RPMI7951 (cell line): Measurements from ENCODE around the gene UBE2I. TPM values are rescaled to one million over a fixed set of nuclear protein-coding genes. Genes with fewer than 3 reads are reported as not detected.
A peak's percentile ranks its signal among the peaks of the same experiment; 100 is the strongest.
"Not testable (repeated sequence)": the region's sequence is repeated elsewhere in the genome, so short reads cannot be mapped to it uniquely, and the experiment has no call there.

Experiments
- DNase-seq: peaks from one replicate; pipeline ENCODE4 v3.0.0-alpha.2; 2012; ENCODE audit warnings: low read depth
- total RNA-seq: library from RNA; depleted of rRNA; stranded (reverse); fragments of >200 nt; shearing (Covaris generic); gene quantifications from 2 replicates; pipeline ENCODE4 v1.2.3, GENCODE V29; 2014; rRNA removed

Gene UBE2I
- 50.4 and 53.6 TPM in 2 replicates for total RNA-seq

DNA sequence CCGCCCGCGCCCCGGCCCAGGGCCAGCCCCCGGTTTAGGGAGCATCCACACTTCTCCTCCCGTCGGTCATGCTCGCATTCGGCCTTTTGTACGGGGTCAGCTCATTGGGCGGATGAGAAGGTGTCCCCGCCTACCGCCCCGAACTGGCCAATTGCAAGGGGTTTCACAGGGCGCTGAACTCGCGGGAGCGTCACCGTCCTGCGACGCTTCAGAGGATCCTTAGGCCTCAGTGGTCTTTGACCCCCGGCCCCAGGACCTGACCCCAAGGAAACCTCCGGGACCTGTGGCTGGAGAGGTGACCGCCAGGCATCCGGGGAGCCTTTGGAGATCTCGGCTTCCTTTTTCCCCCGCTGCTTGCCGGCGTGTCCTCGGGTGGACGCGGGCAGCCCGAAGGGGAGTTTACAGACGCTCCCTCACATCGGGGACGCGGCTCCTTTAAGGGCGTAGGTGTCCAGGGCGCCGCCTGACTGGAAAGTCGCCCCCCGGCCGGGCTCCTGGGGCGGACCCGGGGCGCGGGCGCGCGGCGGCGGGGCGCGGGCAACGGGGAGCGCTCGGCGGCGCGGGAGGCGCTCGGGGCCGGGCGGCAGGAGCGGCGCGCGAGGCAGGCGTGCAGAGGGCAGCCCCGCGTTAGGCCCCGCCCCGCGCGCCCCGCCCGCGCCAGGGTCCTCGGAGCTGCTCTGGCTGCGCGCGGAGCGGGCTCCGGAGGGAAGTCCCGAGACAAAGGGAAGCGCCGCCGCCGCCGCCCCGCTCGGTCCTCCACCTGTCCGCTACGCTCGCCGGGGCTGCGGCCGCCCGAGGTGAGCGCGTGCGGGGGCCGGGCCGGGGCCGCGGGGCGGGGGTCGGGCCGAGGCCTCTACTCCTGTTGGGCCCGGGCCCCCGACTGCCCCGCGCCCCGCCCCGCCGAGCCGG, at the start of gene UBE2I:
UBE2I (plus strand) TSS at position 660 of the 909 bp plus-strand sequence. CDS start 4,395 bp downstream, outside the sequence.
- peak; percentile 95 for DNase-seq

DNA sequence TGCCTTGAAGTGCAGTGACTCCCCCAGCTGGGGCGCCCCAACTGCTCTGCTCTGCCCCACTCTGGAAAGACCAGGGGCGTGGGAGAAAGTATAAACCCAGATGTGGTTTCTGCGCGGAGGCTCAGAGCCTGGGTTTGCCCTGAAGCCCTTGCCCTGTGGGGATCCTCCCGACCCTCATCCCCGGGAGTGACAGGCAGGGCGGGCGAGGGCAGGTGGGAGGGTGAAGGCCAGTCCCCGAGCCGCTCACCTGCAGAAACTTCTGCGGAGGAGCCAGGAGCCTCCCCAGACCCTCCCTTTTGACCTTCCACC, 49.7 kb upstream of the UBE2I start:
- no peak for DNase-seq

DNA sequence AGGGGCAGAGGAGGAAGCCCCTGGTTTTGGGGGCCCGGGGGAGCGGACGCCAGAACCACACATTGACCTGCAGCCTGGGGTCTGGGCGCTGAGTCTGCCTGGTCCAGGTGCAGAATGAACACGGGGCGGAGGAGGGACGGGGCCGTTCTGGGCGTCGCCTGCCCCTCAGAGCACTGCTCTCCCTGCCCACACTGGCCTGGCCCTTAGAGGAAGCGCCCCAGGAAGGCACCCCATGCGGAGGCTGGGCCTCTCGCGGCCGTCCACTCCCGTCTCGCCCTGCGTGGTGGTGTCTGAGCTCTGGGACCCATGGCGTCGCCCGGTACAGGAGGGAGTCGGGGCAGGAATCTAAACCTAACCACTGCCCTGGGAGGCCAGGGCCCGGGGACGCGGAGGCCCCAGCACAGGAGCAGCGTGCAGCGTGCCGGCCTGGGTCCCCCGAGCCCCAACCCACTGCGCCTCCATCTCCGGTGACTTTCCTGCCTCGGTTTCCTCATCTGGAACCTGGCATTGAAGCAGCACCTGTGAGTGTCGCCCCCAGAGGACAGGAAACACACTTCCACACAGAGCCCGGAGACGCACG, 49.2 kb upstream of the UBE2I start:
- no peak for DNase-seq

DNA sequence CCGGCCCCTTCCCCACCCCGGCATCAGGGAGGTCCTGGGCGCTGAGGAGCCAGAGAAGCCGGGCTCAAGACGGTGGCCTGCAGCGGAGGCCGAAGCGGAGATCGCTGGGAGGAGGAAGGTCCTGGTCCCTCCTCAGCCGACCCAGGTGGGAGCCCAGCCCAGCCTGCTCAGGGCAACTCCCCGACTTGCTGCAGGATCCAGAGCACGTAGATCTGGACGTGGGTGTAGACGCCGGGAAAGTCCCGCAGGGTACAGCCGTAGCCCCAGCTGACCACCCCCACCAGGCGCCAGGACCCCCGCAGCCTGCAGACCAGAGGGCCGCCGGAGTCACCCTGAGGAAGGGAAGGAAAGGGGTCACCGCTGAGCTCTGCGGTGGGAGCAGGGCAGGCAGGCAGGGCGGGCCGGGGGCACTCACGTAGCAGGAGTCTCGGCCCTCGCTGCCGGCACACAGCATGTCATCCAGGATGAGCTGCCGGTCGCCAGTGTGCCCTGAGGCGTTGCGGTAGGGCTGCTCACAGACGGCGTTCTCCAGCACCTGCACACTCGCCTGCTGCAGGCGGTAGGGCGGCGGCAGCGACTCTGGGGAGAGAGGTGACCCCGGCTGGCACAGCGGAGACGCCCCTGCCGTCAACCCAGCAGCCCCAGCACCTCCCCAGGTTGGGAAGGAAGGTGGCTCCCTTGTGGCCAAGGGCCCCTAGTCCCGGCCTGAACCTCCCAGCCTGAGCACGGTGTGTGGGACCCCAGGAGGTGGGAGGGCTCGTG, 48.1 kb upstream of the UBE2I start:
- DNase-seq = no peak

DNA sequence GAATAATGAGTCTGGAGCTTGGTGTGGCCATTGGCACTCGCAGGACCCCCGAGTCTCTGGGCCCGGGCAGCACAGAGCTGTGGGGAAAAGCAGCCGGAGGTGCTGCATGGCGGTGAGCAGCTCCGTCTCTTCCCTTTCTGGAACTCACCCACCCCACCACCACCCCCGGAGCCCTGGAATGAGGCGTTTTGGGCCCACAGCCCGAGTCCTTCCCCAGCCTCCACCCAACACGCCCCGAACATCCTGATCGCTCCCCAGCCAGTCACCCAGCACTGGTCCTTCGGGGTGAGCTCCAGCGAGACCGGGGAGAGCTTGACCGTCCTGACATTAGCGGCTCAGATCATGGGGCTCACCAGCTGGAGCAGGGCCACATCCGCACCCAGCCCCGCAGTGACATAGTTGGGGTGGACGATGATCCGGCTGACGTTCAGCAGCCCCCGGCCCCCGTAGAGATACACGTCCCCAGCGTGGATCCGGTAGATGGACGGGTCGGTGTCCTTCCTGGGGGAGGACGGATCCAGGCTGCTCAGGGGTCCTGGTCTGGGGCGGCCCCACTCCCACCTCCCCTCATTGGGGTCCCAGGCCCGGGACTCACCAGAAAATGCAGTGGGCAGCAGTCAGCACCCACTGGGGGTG, 47.1 kb upstream of the UBE2I start:
- no peak for DNase-seq

DNA sequence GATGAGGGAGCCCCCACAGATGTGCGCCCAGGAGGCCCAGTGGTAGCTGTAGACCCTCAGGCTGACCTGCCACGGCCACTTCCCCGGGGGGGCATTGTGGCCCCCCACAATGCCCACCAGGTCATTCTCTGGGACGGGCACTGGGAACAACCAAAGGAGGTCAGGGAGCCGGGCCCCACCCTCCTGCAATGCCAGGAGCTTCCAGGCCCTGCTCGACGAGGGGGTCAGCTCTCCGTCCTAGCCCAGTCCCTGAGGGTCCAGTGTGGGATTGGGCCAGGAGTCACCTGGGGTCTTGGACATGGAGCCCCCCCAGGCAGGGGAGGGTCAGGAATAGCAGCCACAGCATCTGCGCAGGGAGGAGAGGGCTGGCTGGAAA, 46.6 kb upstream of the UBE2I start:
- DNase-seq = no peak

DNA sequence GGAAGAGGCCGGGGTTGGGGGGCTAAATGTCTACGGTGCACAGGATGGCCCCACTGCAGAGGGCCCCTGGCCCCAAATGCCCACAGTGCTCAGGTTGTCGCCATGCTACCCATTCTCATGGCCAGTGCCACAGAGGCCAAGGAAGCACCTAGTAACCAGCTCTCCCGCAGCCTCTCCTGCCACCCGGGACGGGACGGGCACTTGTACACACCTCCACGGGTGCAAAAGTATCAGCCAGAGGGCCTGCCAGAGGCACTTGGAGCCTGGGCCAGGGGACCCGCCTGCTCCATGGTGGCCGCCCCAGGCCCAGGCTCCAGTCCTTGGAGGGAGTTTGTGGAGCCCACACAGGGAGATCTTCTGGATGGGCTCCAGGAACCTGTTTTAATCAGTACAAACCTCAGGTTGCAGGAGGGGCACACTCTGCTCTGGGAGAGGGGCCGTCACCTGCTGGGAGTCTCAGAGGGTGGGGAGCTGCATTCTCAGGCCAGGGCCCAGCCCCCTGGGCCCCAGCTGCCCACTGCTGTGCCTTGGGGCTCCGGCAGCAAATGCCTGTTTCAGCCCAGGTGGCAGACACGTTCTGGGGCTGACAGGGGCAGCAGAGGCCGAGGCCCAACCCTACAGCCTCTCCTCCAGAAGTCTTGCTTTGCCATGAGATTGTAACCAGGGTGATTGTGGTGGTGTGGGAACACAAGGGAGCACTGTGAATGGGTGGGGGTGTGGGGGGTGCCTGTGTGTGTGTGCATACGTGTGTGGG, 45.7 kb upstream of the UBE2I start:
- DNase-seq = no peak

DNA sequence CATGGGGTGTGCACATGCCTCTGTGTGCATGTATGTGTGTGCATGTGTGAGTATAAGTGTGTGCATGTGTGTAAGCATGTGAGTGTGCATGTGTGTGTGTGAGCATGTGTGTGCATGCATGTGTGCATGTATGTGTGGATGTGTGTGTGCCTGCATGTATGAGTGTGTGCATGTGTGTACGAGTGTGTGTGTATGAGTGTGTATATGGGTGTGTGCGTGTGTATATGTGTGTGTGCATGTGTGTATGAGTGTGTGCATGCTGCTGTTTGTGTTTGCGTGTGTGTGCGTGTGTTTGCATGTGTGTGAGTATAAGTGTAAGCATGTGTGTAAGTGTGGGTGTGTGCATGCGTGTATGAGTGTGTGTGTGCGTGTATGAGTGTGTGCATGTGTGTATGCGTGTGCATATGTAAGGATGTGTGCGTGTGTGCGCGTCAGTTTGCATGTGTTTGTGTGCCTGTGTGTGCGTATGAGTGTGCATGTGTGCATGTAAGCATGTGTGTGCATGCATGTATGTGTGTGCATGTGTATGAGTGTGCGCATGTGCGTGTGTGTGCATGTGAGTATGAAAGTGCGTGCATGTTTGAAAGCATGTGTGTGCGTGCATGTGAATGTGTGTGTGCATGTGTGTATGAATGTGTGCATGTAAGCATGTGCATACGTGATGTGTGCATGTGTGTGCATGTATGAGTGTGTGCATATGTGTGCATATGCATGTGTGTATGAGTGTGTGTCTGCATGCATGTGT, 44.9 kb upstream of the UBE2I start:
- DNase-seq = no peak

DNA sequence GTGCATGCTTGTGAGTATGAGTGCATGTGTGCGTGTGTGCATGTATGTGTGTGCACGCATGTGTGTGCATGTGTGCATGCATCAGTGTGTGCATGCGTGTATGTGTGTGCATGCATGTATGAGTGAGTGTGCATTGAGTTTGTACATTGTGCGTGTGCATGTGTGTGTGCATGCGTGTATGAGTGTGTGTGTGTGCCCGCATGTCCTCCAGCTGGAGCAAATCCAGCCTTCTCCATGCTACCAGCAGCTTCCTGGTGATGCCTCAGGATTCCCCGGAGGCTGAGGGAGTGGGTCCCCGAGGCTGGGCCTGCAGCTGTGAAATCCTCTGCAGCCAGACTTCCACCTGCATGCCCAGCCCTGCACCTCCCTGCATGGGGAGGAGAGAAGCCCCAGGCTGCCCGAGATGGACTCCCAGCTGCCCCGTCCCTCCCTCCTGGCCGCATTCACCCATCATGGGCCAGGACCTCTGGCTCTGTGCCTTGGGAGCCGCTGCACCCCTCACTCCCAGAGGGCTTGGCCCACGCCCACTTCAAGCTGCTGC, 44.3 kb upstream of the UBE2I start:
- DNase-seq = no peak

DNA sequence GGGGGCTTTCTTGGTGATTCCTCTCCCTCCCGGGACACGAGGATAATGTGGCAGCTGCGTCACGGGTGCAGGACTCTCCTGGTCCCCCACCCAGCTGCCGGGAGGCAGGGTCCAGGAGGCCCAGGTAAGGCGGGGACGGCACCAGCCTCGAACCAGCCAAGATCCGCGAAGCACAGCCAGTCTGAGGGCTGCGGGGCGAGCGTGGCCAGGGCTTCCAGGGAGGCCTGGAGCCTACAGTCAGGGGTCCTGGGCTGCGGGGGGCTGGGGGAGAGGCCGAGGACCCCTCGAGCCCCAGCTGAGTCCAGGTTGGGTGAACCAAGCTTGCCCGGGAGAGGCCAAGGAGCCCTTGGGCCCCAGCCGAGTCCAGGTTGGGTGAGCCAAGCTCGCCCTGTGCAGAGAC, 43.6 kb upstream of the UBE2I start:
- no peak for DNase-seq

DNA sequence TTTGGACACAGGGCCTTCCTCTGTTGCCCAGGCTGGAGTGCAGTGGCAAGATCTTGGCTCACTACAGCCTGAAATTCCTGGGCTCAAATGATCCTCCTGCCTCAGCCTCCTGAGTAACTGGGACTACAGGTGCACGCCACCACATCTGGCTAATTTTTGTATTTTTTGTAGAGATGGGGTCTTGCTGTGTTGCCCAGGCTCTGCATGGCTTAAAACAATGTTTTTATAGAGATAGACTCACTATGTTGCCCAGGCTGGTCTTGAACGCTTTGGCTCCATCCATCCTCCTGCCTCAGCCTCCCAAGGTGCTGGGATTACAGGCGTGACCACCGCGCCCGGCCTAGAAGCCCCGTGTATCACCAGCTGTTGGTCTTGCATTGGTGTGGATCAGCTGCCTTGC, 40.0 kb upstream of the UBE2I start:
- DNase-seq = not testable (repeated sequence)

DNA sequence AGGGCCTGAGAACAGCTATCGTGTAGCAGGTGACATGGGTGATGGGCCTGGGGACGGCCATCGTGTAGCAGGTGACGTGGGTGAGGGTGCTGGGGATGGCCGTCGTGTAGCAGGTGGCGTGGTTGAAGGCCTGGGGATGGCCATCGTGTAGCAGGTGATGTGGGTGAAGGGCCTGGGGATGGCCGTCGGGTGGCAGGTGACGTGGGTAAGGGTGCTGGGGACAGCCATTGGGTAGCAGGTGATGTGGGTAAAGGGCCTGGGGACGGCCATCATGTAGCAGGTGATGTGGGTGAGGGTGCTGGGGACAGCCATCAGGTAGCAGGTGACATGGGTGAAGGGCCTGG, 38.1 kb upstream of the UBE2I start:
- DNase-seq = no peak

DNA sequence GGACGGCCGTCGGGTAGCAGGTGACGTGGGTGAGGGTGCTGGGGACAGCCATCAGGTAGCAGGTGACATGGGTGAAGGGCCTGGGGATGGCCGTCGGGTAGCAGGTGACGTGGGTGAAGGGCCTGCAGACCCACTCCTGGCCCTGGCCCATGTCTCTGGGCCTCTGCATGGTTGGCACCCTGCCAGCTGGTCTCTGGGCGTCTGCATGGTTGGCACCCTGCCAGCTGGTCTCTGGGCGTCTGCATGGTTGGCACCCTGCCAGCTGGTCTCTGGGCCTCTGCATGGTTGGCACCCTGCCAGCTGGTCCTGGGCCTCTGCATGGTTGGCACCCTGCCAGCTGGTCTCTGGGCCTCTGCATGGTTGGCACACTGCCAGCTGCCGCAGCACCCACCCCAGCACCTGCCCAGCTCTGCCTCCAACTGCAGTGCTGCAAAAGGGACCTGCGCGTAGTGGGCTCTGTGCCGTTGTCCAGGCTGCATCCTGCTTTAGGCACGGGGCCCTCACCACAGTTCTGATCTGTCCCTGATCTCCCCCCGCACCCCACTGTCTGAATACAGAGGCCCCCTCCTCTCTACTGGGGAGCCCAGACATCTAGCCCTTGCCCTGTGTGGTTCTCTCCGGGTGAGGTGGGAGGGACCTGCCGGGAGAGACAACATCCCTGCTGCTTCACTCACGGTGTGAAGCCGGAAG, 37.6 kb upstream of the UBE2I start:
- not testable (repeated sequence) for DNase-seq

DNA sequence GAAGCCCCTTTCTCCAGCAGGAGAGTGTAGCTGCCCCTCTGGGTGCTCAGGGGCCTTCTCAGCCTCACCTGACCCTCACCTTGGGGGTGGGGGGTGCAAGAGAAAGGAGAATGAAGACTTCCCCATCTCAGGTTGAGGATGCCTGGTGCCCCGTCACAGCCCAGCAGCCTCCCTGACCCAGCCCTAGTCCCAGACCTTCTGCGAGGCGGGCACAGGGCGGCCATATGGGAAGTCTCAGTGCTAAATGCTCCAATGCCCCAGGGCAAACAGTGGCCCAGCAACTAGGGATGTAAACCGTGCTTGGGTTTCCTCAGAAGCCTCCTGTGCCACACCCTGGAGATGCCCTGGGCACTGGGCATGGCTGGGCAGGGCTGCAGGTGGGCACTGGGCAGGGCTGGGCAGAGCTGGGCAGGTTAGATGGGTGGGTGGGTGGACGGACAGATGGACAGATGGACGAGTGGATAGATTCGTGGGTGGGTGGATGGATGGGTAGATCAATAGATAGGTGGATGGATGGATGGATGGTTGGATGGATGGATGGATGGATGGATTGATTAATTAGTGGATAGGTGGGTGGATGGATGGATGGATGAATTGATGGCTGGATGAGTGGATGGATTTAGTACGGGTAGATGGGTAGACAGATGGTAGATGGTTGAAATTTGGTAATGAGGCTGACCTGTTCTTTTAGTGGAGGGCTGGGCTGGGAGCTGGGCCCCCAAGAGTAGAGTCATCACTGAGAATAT, 36.8 kb upstream of the UBE2I start:
- no peak for DNase-seq

DNA sequence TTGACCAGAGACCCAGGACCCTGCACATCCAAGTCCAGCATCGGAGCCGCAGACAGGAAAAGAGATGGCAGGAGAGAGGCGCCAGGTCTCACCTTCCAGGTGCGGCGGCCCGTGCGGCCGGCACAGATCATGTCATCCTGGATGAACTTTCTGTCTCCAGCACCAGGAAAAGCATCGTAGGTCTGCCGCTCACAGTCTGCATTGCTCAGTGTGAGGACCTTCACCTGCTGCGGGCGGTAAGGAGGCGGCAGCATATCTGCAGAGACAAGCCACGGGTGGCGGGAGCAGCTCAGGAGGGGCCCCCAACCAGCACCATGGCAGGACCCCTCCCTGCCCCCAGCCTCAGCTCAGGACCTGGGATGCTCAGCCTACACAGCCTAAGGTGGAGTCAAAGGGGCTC, 35.6 kb upstream of the UBE2I start:
- no peak for DNase-seq

DNA sequence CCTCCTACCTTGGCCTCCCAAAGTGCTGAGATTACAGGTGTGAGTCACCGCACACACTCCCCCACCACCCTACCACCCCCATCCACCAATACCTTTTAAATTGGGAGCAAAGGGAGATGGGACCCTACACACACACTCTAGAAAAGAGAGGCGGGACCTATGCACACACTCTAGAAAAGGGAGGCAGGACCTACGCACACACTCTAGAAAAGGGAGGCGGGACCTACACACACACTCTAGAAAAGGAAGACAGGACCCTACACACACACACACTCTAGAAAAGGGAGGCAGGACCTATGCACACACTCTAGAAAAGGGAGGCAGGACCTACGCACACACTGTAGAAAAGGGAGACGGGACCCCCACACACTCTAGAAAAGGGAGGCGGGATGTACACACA, 34.7 kb upstream of the UBE2I start:
- DNase-seq = no peak

DNA sequence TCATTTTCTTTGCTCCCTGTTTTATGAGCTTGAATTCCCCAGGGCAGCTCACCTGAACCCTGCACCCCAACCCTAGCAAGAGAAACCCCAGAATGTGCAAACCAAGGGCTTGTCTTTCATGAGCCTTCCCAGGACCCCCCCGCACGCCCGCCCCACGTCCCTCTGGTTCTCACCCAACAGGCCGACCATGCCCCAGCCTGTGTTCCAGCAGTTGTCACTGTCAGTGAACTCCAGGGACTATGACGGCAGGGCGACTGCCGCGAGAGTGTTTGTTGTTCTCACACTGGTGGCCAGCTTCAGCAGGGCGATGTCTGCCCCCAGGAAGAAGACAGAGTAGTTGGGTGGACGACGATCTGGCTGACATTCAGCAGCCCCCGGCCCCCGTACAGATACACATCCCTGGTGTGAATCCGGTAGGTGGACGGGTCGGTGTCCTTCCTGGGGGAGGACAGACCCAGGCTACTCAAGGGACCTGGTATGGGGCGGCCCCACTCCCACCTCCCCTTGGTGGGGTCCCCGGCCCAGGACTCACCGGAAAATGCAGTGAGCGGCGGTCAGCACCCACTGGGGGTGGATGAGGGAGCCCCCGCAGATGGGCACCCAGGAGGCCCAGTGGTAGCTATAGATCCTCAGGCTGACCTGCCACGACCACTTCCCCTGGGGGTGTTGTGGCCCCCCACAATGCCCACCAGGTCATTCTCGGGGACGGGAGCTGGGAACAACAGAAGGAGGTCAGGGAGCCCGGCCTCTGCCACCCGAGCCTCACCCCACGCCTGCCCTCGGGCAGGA, 33.5 kb upstream of the UBE2I start:
- DNase-seq = no peak

DNA sequence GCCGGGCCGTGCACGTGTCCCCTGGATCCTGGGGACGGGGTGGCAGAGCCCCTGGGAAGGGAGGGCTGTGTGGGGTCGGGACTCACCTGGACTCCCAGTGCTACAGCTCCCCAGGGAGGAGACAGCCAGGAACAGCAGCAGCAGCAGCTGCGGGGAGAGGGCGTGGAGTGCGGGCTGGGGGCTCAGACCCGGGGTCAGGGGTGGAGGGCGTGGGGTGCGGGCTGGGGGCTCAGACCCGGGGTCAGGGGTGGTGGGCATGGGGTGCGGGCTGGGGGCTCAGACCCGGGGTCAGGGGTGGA, 32.9 kb upstream of the UBE2I start:
- no peak for DNase-seq

DNA sequence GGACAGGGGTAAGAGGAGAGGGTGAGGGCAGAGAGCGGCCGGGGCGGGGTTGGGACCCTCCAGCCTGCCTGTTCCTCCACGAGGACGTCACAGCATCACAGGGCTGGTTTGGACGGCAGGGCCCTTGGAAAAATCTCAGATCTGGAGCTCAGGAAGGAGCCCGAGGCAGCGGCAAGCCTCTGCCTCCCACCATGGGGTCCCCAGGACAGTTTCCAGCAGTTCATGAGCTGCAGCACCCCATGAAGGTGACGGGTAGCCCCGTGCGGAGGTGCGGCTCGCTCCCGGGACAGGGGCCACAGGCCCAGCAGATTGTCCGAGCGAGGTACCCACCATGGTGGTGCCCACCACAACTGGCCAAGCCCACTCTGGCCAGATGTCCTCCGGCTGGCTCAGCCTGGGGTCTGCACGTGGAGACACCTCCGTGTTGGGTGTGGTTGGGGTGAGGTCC, 32.3 kb upstream of the UBE2I start:
- DNase-seq = no peak
